GM10248 (cell line): ENCODE measurements around the gene FAM222A.

Experiments
- CTCF ChIA-PET: fragments of 300-600 bp; sonication (Branson Sonifier 250); formaldehyde crosslinking; extraction: SDS; loops from one replicate; lab custom pipeline; 2021; ENCODE audit warnings: antibody characterized with exemption; lab: Yijun Ruan, JAX
- POLR2A ChIA-PET: fragments of 350-650 bp; sonication (Branson Sonifier 250); formaldehyde crosslinking; extraction: SDS; loops from one replicate; lab custom pipeline; 2020; ENCODE audit warnings: antibody characterized with exemption; lab: Yijun Ruan, JAX
- DNase-seq: peaks from one replicate; pipeline ENCODE4 v3.0.0; 2012; ENCODE audit errors: extremely low spot score
- CTCF ChIP-seq: IDR thresholded peaks from 2 replicates; pipeline ENCODE4 v1.5.1; 2012; ENCODE audit warnings: mild to moderate bottlenecking, low read depth; ENCODE audit errors: extremely low read depth, missing control alignments, control extremely low read depth

Gene FAM222A

GRCh38 chr12:109744986-109745942 is 31.6 kb downstream of the FAM222A start:
- DNase-seq = no peak
- POLR2A ChIA-PET = no interaction called here
- CTCF ChIA-PET = no interaction called here

GRCh38 chr12:109752117-109753053 is 38.8 kb downstream of the FAM222A start:
- CTCF ChIA-PET = interaction anchor here (1.4 to 1.7 kb wide), 2 partner anchors 21 to 23 kb away, joined by 3 read pairs; no protein-coding TSS in a partner anchor
- POLR2A ChIA-PET = no interaction called here
- no peak for DNase-seq
- no peak for TF ChIP-seq CTCF

More at GRCh38 chr12:109744986-109745942, 31.6 kb downstream of the FAM222A start:
- TF ChIP-seq CTCF = no peak

GRCh38 chr12:109753054-109753401 is 39.4 kb downstream of the FAM222A start:
- CTCF ChIA-PET = interaction anchor here (1.4 to 1.7 kb wide), 2 partner anchors 20 to 22 kb away, joined by 3 read pairs; no protein-coding TSS in a partner anchor

GRCh38 chr12:109753959-109754358 is 40.3 kb downstream of the FAM222A start:
- CTCF ChIA-PET = interaction anchor here (0.9 to 1.4 kb wide), 3 partner anchors 21 to 91 kb away, joined by 3 read pairs; no protein-coding TSS in a partner anchor
- no peak for TF ChIP-seq CTCF
- POLR2A ChIA-PET = no interaction called here
- DNase-seq = no peak

More at GRCh38 chr12:109753054-109753401, 39.4 kb downstream of the FAM222A start:
- no peak for DNase-seq
- TF ChIP-seq CTCF = no peak
- POLR2A ChIA-PET = no interaction called here

- CTCF ChIA-PET = interaction anchor here (1.1 kb wide), 1 partner anchor 89 kb away, joined by 3 read pairs; no protein-coding TSS in a partner anchor
- no peak for TF ChIP-seq CTCF
- DNase-seq = no peak
- POLR2A ChIA-PET = no interaction called here
Observed at GRCh38 chr12:109756457-109756856, 42.8 kb downstream of the FAM222A start.
